22Rv1 (cell line): ENCODE data around the gene VWA8.

ENCODE experiments used
- ZFX ChIP-seq: fragments of 450-650 bp; IDR thresholded peaks from 2 replicates; pipeline ENCODE4 v1.6.1; 2017; ENCODE audit warnings: antibody characterized with exemption, borderline replicate concordance
- TF ChIP-seq, protein P1 (sequence below): fragments of 450-650 bp; IDR thresholded peaks from 2 replicates; pipeline ENCODE4 v1.5.1; 2017; ENCODE audit warnings: mild to moderate bottlenecking

DNA sequence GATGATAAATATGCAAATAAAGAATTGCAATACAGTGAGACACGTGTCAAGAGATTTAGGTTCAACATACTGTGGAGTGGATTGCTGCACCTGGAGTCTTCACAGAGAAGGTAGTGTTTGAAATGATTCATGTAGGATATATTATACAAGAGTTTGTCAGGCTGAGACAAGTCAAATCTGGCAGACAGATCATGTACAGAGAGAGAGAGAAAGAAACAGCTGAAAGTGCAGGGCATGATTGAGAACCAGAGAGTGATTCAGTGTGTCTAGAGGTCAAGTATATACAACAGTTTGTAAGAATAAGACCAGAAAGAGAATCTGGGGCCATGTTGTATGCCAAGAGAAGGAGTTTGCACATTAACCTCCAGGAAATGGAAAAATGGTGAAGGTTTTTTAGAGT lies 2.1 kb upstream of the VWA8 start:
- TF ChIP-seq, protein P1, sequence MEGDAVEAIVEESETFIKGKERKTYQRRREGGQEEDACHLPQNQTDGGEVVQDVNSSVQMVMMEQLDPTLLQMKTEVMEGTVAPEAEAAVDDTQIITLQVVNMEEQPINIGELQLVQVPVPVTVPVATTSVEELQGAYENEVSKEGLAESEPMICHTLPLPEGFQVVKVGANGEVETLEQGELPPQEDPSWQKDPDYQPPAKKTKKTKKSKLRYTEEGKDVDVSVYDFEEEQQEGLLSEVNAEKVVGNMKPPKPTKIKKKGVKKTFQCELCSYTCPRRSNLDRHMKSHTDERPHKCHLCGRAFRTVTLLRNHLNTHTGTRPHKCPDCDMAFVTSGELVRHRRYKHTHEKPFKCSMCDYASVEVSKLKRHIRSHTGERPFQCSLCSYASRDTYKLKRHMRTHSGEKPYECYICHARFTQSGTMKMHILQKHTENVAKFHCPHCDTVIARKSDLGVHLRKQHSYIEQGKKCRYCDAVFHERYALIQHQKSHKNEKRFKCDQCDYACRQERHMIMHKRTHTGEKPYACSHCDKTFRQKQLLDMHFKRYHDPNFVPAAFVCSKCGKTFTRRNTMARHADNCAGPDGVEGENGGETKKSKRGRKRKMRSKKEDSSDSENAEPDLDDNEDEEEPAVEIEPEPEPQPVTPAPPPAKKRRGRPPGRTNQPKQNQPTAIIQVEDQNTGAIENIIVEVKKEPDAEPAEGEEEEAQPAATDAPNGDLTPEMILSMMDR, result no peak
- TF ChIP-seq ZFX, result no peak
